ENCODE data around the gene GLI2. TPM values are rescaled to one million over a fixed set of nuclear protein-coding genes. Genes with fewer than 3 reads are reported as not detected.
A peak's percentile ranks its signal among the peaks of the same experiment; 100 is the strongest.

The GLI2 gene
- total RNA-seq, 4 donors from 2014 or later, result 0.42 to 6.7 (median 3.1) TPM

DNA sequence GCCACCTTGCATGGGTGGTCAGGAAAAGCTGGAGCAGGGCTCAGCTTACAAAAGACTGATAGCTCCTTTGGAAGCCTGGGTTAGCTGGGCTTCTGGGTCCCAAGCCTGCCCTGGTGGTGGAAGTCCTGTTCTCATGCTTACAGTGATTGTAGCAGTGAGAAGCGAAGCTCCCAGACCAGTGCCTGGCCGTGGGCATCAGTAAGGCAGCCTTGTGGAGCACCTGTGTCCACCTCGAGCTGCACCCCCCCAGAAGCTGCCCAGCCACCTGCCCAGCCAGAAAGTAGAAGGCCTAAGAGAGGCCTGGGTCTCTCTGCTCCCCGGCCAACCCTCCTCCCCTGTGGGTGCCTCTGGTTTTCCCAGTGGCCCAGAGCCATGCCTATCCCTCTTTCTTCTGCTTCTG lies 10.5 kb downstream of the GLI2 start:
- H3K4me3 ChIP-seq (ENCODE audit: low read depth, poor library complexity, severe bottlenecking), result no peak overlapping the region
- WGBS, 2 donors, result 94 to 95% methylated on average over 4 of the region's 4 CpGs
- intact Hi-C loops (cut with DNase I; ENCODE audit: low total_unique reads), result no loop called here
- DNase-seq (ENCODE audit: low spot score in 2 of 2), result peak in 1 of 2 donors; percentile 79
- TF ChIP-seq, protein P1, sequence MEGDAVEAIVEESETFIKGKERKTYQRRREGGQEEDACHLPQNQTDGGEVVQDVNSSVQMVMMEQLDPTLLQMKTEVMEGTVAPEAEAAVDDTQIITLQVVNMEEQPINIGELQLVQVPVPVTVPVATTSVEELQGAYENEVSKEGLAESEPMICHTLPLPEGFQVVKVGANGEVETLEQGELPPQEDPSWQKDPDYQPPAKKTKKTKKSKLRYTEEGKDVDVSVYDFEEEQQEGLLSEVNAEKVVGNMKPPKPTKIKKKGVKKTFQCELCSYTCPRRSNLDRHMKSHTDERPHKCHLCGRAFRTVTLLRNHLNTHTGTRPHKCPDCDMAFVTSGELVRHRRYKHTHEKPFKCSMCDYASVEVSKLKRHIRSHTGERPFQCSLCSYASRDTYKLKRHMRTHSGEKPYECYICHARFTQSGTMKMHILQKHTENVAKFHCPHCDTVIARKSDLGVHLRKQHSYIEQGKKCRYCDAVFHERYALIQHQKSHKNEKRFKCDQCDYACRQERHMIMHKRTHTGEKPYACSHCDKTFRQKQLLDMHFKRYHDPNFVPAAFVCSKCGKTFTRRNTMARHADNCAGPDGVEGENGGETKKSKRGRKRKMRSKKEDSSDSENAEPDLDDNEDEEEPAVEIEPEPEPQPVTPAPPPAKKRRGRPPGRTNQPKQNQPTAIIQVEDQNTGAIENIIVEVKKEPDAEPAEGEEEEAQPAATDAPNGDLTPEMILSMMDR (IDR thresholded peaks at IDR 0.05), result no peak
- TF ChIP-seq POLR2A (IDR thresholded peaks at IDR 0.05), result no peak

DNA sequence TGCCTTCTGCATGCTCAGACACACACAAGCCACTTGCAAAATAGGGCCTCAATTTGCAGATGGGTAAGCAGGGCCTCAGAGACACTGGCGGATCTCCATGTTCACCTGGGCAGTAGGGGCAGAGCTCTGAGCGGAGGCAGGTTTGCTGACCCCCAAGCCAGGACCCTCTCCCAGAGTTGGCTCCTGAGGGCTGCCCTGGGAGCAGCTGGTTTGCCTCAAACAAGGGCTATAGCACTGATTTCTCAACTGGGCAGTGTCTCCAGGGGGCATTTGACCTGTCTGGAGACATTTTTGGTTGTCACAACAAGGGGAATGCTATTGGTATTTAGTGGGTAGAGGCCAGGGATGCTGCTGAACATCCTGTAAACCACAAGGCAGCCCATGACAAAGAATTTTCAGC lies 11.6 kb downstream of the GLI2 start:
- no peak overlapping the region for H3K4me3 ChIP-seq (ENCODE audit: low read depth, poor library complexity, severe bottlenecking)
- no peak for DNase-seq (ENCODE audit: low spot score in 2 of 2)
- WGBS, 2 donors, result 92 to 100% methylated on average over 2 of the region's 2 CpGs
- intact Hi-C loops (cut with DNase I; ENCODE audit: low total_unique reads), result no loop called here
- no peak for TF ChIP-seq POLR2A (IDR thresholded peaks at IDR 0.05)
- TF ChIP-seq, protein P1 (IDR thresholded peaks at IDR 0.05), result no peak

DNA sequence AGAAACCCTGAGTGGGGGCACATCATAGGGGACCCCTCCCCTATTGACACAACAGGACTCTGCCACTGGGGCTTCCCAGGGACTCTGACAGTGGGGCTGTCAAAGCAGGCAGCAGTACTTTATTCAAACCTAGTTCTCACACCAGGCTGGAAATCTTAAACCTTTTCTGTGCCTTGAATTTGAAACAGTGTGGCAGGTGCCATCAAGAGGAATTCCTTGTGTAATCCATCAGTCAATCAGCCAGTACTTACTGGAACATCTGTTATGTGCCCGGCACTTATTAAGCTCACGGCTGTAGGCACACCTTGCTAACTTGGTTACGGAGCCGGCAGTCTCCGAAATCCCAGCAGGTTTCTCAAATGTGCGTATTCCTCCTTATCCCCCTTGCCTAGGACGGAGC lies 12.0 kb downstream of the GLI2 start:
- no peak for TF ChIP-seq POLR2A (IDR thresholded peaks at IDR 0.05)
- TF ChIP-seq, protein P1 (IDR thresholded peaks at IDR 0.05), result no peak
- intact Hi-C loops (cut with DNase I; ENCODE audit: low total_unique reads), result no loop called here
- DNase-seq (ENCODE audit: low spot score in 2 of 2), result no peak
- H3K4me3 ChIP-seq (ENCODE audit: low read depth, poor library complexity, severe bottlenecking), result no peak overlapping the region
- 93 to 95% methylated on average over 7 of the region's 7 CpGs for WGBS, 2 donors

DNA sequence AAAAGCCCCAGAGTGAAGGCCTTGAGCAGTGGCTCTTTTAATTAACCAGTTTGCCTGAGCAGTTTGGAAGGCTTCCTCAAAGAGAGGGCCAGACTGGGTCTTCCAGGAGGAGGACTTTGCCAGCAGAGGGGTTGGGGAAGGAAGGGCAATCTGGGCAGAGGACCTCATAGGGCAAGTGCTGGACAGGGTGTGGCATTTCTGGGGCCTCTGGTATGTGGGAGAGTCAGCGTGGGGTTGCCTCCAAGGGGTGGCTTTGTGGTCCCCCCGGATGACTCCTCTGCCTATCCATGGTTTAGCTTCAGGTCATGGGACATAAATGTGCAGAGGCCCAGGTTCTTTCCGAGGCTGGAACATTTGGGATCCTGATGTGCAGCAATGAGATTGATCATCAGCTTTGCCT lies 12.6 kb downstream of the GLI2 start:
- no peak overlapping the region for H3K4me3 ChIP-seq (ENCODE audit: low read depth, poor library complexity, severe bottlenecking)
- TF ChIP-seq, protein P1 (IDR thresholded peaks at IDR 0.05), result no peak
- TF ChIP-seq POLR2A (IDR thresholded peaks at IDR 0.05), result no peak
- no peak for DNase-seq (ENCODE audit: low spot score in 2 of 2)
- 84 to 94% methylated on average over 3 of the region's 3 CpGs for WGBS, 2 donors
- intact Hi-C loops (cut with DNase I; ENCODE audit: low total_unique reads), result no loop called here

DNA sequence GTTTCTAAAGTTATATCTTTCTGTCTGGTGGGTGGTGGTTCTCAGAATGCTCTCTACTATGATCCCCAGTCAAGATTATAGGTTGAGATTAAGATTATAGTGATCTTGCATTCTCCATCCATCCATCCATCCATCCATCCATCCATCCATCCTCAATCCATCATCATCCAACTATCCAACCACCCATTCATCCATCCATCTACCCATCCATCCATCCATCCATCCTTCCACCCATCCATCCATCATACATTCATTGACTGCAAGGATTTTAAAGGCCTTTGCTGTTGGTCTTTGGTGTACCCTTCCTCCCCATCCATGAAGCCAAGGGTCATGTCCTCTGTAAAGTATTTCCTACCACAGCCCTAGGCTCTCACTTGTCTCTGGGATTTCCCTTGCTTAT lies 13.1 kb downstream of the GLI2 start:
- no peak for TF ChIP-seq POLR2A (IDR thresholded peaks at IDR 0.05)
- TF ChIP-seq, protein P1 (IDR thresholded peaks at IDR 0.05), result no peak
- no peak for DNase-seq (ENCODE audit: low spot score in 2 of 2)
- intact Hi-C loops (cut with DNase I; ENCODE audit: low total_unique reads), result no loop called here
- H3K4me3 ChIP-seq (ENCODE audit: low read depth, poor library complexity, severe bottlenecking), result no peak overlapping the region
